Muscle layer of colon (tissue), 2 donors: ENCODE measurements around the gene CYFIP1.

Experiments
- H3K27ac ChIP-seq: one replicate; pipeline ENCODE4 v1.7.0; 2013; ENCODE audit warnings: low read depth, mild to moderate bottlenecking, low read length, moderate library complexity
- H3K27me3 ChIP-seq, 2 donors: one replicate each; pipeline ENCODE4 v1.7.0; 2013; ENCODE audit warnings: low read length in 2 of 2, mild to moderate bottlenecking in 2 of 2; ENCODE audit not compliant: insufficient read depth in 2 of 2, control insufficient read depth in 1 of 2
- H3K36me3 ChIP-seq: one replicate; pipeline ENCODE4 v1.7.0; 2013; ENCODE audit warnings: mild to moderate bottlenecking, low read length; ENCODE audit not compliant: insufficient read depth
- H3K4me1 ChIP-seq: one replicate; pipeline ENCODE4 v1.7.0; 2013; ENCODE audit warnings: mild to moderate bottlenecking, low read length; ENCODE audit not compliant: insufficient read depth
- H3K4me3 ChIP-seq, 2 donors: one replicate each; pipeline ENCODE4 v1.7.0; 2013; ENCODE audit warnings: low read length in 2 of 2, low read depth in 1 of 2, mild to moderate bottlenecking in 1 of 2, moderate library complexity in 1 of 2
- H3K9ac ChIP-seq: one replicate; pipeline ENCODE4 v1.7.0; 2013; ENCODE audit warnings: low read length
- H3K9me3 ChIP-seq: one replicate; pipeline ENCODE4 v1.7.0; 2013; ENCODE audit warnings: mild to moderate bottlenecking, low read length
- donor health status: abdominal sarcoma.
- donor health status: Adenocarcinoma of cecum.

Gene CYFIP1

GRCh38 chr15:22908830-22909229, 71.3 kb downstream of the CYFIP1 start:
- H3K27me3 ChIP-seq: no peaks in the 10 kb centered on the region
- no peak overlapping the region for H3K4me3 ChIP-seq
- H3K36me3 ChIP-seq: peaks cover 60% of the 10 kb centered on the region
- H3K9ac ChIP-seq: no peak overlapping the region
- H3K27ac ChIP-seq: no peak overlapping the region
- H3K9me3 ChIP-seq: no peaks in the 10 kb centered on the region
- H3K4me1 ChIP-seq: no peaks in the 10 kb centered on the region

GRCh38 chr15:22907161-22907950, 72.8 kb downstream of the CYFIP1 start:
- peaks cover 62% of the 10 kb centered on the region for H3K36me3 ChIP-seq
- no peak overlapping the region for H3K27ac ChIP-seq
- no peak overlapping the region for H3K4me3 ChIP-seq
- H3K27me3 ChIP-seq: no peaks in the 10 kb centered on the region
- H3K4me1 ChIP-seq: no peaks in the 10 kb centered on the region
- H3K9me3 ChIP-seq: no peaks in the 10 kb centered on the region
- H3K9ac ChIP-seq: no peak overlapping the region

DNA sequence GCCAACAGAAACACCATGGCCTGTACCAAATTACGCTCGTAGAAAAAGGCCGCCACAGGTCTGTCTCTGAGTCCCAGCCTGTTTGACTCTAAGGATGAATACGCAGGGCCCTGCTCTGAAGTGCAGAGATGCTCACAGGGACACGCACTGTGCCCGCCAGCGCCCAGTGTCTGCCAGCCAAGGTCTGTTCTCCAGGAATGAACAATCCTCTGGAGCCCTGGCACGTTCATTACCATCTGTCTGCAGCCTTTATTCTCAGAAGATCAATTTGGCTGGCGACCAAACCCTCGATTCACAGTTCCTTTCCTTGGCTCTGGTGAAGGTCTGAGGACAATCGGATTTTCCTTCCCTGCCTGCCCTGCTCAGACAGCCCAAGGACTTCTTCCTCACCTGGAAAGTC, 75.4 kb downstream of the CYFIP1 start:
- H3K36me3 ChIP-seq: peaks cover 54% of the 10 kb centered on the region
- no peaks in the 10 kb centered on the region for H3K4me1 ChIP-seq
- H3K4me3 ChIP-seq: no peak overlapping the region
- no peak overlapping the region for H3K27ac ChIP-seq
- no peaks in the 10 kb centered on the region for H3K27me3 ChIP-seq
- no peak overlapping the region for H3K9ac ChIP-seq
- no peaks in the 10 kb centered on the region for H3K9me3 ChIP-seq

GRCh38 chr15:22903961-22904534, 76.1 kb downstream of the CYFIP1 start:
- Histone ChIP-seq H3K9me3 (no peaks in the 10 kb centered on the region), H3K4me1 (no peaks in the 10 kb centered on the region), H3K9ac (no peak overlapping the region), H3K27ac (no peak overlapping the region), H3K36me3 (peaks cover 50% of the 10 kb centered on the region), H3K27me3 (no peaks in the 10 kb centered on the region), H3K4me3 (no peak overlapping the region)

DNA sequence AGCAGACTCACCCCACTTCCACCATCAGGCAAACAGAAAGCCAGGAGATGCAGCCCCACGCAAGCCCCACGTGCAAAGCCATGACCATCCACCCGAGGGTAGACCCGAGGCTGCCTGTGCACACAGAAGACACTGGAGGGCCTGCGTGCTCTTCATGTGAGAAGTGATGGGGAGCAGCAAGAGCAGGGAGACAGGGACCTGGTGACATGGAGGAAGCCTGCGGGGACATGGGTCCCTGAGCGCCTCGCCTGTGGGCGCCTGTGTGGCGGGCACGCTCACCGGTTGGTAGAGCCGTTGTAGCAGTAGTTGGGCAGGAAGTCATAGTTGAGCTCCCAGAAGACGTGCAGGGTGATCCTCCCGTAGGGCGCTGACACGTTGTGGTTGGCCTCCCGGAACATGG, 76.7 kb downstream of the CYFIP1 start:
- H3K27ac ChIP-seq: no peak overlapping the region
- no peaks in the 10 kb centered on the region for H3K27me3 ChIP-seq
- no peaks in the 10 kb centered on the region for H3K4me1 ChIP-seq
- no peaks in the 10 kb centered on the region for H3K9me3 ChIP-seq
- peaks cover 44% of the 10 kb centered on the region for H3K36me3 ChIP-seq
- H3K9ac ChIP-seq: no peak overlapping the region
- no peak overlapping the region for H3K4me3 ChIP-seq

DNA sequence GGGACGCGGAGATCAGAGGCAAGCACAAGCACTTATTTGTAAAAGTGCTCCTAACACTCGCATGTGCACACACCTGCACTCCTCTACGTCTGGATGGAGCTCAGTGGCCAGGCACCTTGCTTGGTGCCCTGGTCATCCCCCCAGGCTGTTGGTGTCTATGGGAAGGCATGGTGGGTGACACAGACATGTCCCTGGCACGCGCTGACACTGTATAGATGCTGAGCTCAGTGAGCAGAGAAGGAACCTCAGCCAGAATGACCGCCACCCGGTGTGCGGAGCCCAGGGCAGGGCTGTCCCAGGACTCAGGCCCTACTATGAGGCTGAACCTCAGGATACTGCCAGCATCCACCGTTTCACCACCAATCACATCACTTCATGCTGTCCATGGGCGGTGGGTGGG, 77.2 kb downstream of the CYFIP1 start:
- Histone ChIP-seq H3K36me3 (peaks cover 41% of the 10 kb centered on the region), H3K9ac (no peak overlapping the region), H3K4me3 (no peak overlapping the region)

DNA sequence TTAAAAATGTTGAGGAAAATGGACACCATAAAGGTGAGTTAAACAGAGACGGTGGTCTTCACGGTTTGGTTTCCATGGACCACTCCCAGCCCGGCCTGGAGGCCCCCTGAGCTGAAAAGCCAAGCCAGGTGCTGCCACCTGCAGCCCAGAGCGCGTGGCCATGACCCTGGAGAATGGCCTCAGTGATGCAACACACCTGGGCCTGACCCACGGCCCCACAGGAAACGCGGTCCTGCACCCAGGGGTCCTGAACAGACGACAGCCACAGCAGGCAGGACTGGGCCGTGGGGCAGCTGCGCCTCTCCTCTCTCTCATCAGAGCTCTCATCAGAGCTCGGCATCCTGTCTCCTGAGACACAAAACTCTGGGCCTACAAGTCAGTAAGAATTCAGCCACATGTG, 77.6 kb downstream of the CYFIP1 start:
- no peak overlapping the region for H3K4me3 ChIP-seq
- no peaks in the 10 kb centered on the region for H3K9me3 ChIP-seq
- H3K27me3 ChIP-seq: no peaks in the 10 kb centered on the region
- H3K9ac ChIP-seq: no peak overlapping the region
- H3K4me1 ChIP-seq: no peaks in the 10 kb centered on the region
- H3K36me3 ChIP-seq: peaks cover 41% of the 10 kb centered on the region
- H3K27ac ChIP-seq: no peak overlapping the region

More for the DNA sequence above, 77.2 kb downstream of the CYFIP1 start:
- H3K27ac ChIP-seq: no peak overlapping the region
- no peaks in the 10 kb centered on the region for H3K4me1 ChIP-seq
- no peaks in the 10 kb centered on the region for H3K9me3 ChIP-seq
- no peaks in the 10 kb centered on the region for H3K27me3 ChIP-seq

GRCh38 chr15:22902046-22902445, 78.1 kb downstream of the CYFIP1 start:
- Histone ChIP-seq H3K9me3 (no peaks in the 10 kb centered on the region), H3K9ac (no peak overlapping the region), H3K4me3 (no peak overlapping the region), H3K36me3 (peaks cover 36% of the 10 kb centered on the region), H3K27me3 (no peaks in the 10 kb centered on the region), H3K4me1 (no peaks in the 10 kb centered on the region), H3K27ac (no peak overlapping the region)

GRCh38 chr15:22895465-22896190, 84.5 kb downstream of the CYFIP1 start:
- H3K9me3 ChIP-seq: no peaks in the 10 kb centered on the region
- no peaks in the 10 kb centered on the region for H3K4me1 ChIP-seq
- H3K9ac ChIP-seq: no peak overlapping the region
- H3K36me3 ChIP-seq: peaks cover 29% of the 10 kb centered on the region
- no peak overlapping the region for H3K4me3 ChIP-seq
- no peaks in the 10 kb centered on the region for H3K27me3 ChIP-seq
- no peak overlapping the region for H3K27ac ChIP-seq

- no peak overlapping the region for H3K27ac ChIP-seq
- H3K36me3 ChIP-seq: peaks cover 25% of the 10 kb centered on the region
- no peaks in the 10 kb centered on the region for H3K27me3 ChIP-seq
- no peaks in the 10 kb centered on the region for H3K4me1 ChIP-seq
- no peak overlapping the region for H3K4me3 ChIP-seq
- no peak overlapping the region for H3K9ac ChIP-seq
- no peaks in the 10 kb centered on the region for H3K9me3 ChIP-seq
These were observed 86.3 kb downstream of the CYFIP1 start for GRCh38 chr15:22893881-22894280.

- Histone ChIP-seq H3K9me3 (no peaks in the 10 kb centered on the region), H3K27ac (no peak overlapping the region), H3K9ac (no peak overlapping the region), H3K27me3 (no peaks in the 10 kb centered on the region), H3K36me3 (peaks cover 25% of the 10 kb centered on the region), H3K4me3 (no peak overlapping the region), H3K4me1 (no peaks in the 10 kb centered on the region)
These were observed 87.1 kb downstream of the CYFIP1 start for GRCh38 chr15:22893081-22893480.
